Activated CD4-positive, alpha-beta memory T cell treated with anti-CD3 and anti-CD28 coated beads for 36 hours (primary cell): ENCODE data around the gene SDR39U1. TPM values are rescaled to one million over a fixed set of nuclear protein-coding genes. Genes with fewer than 3 reads are reported as not detected.
"Not testable (repeated sequence)": the region's sequence is repeated elsewhere in the genome, so short reads cannot be mapped to it uniquely, and the experiment has no call there.

Source experiments
- CTCF ChIA-PET: fragments of 350-600 bp; sonication (Branson Sonifier 250); formaldehyde crosslinking; loops from one replicate; lab custom pipeline; 2021; ENCODE audit warnings: antibody characterized with exemption, inconsistent platforms; lab: Charles Lee
- POLR2A ChIA-PET: fragments of 350-600 bp; sonication (Branson Sonifier 250); formaldehyde crosslinking; loops from one replicate; lab custom pipeline; 2021; ENCODE audit warnings: antibody characterized with exemption; lab: Charles Lee
- DNase-seq: peaks from one replicate; pipeline ENCODE4 v3.0.0-alpha.2; 2020
- H3K27ac Mint-ChIP-seq: one replicate; pipeline ENCODE4 v1.8.0; 2021; ENCODE audit warnings: mixed read lengths
- H3K27me3 Mint-ChIP-seq: one replicate; pipeline ENCODE4 v1.8.0; 2021; ENCODE audit warnings: mixed read lengths
- H3K36me3 Mint-ChIP-seq: one replicate; pipeline ENCODE4 v1.8.0; 2021; ENCODE audit warnings: mixed read lengths
- H3K4me1 Mint-ChIP-seq: one replicate; pipeline ENCODE4 v1.8.0; 2021; ENCODE audit warnings: low read depth, mixed read lengths
- H3K4me3 Mint-ChIP-seq: one replicate; pipeline ENCODE4 v1.8.0; 2021; ENCODE audit warnings: mild to moderate bottlenecking, mixed read lengths
- H3K9me3 Mint-ChIP-seq: one replicate; pipeline ENCODE4 v1.8.0; 2021; ENCODE audit warnings: mixed read lengths
- intact Hi-C: fragments of 100-400 bp; cut with micrococcal nuclease; formaldehyde crosslinking; loops from one replicate; pipeline ENCODE4 v1.15.1; 2023
- total RNA-seq, 2 experiments: library from RNA; stranded (reverse); gene quantifications; one replicate each; pipeline ENCODE4 v1.2.3, GENCODE V29; 2021

The SDR39U1 gene
- 10 to 100 TPM; 36.2 to 43.8 TPM for total RNA-seq

GRCh38 chr14:24442240-24443052 lies at the start of gene SDR39U1:
SDR39U1 (minus strand) TSS chr14:24442776; CDS start chr14:24442769, 7 bp downstream.
- Mint-ChIP-seq H3K4me3 (peak within 1 kb of the TSS; percentile 95), H3K27ac (peak within 1 kb of the TSS; percentile 99), H3K36me3 (peaks cover 32% of the 10 kb centered on the region), H3K4me1 (peaks cover 43% of the 10 kb centered on the region), H3K9me3 (no peaks in the 10 kb centered on the region), H3K27me3 (no peaks in the 10 kb centered on the region)
- DNase-seq, result peak; percentile 98
- intact Hi-C loops, result loop anchor here (1.0 to 2.0 kb wide), 8 partner anchors 11 to 328 kb away; partner anchors contain the start of genes CHMP4A, DCAF11, GMPR2 and IRF9
- CTCF ChIA-PET, result interaction anchor here (0.8 to 21.1 kb wide), 8 partner anchors 12 to 196 kb away, joined by 3 to 968 read pairs (median 6); partner anchors contain the start of genes ADCY4, CBLN3, CIDEB and KHNYN
- POLR2A ChIA-PET, result interaction anchor here (0.5 to 2.8 kb wide), 9 partner anchors 9 to 231 kb away, joined by 3 to 50 read pairs (median 4); partner anchors contain the start of genes ADCY4, CBLN3, DHRS1 and KHNYN

GRCh38 chr14:24491586-24492408 lies 49.2 kb upstream of the SDR39U1 start:
- H3K27ac Mint-ChIP-seq, intact Hi-C loops, H3K36me3 Mint-ChIP-seq, H3K4me1 Mint-ChIP-seq, H3K9me3 Mint-ChIP-seq, POLR2A ChIA-PET, DNase-seq, H3K4me3 Mint-ChIP-seq: not testable (repeated sequence)
- CTCF ChIA-PET, result interaction anchor here (0.8 kb wide), 1 partner anchor 11 kb away, joined by 3 read pairs; no protein-coding TSS in a partner anchor
- peaks cover 11% of the 10 kb centered on the region for H3K27me3 Mint-ChIP-seq

- ChIA-PET CTCF (interaction anchor here (1.2 to 2.4 kb wide), 4 partner anchors 19 to 224 kb away, joined by 3 to 12 read pairs (median 6); no protein-coding TSS in a partner anchor), POLR2A (no interaction called here)
- no peaks in the 10 kb centered on the region for H3K36me3 Mint-ChIP-seq
- H3K27ac Mint-ChIP-seq, result no peak overlapping the region
- no peak overlapping the region for H3K4me3 Mint-ChIP-seq
- peaks cover 21% of the 10 kb centered on the region for H3K4me1 Mint-ChIP-seq
- H3K27me3 Mint-ChIP-seq, result no peaks in the 10 kb centered on the region
- DNase-seq, result no peak
- intact Hi-C loops, result no loop called here
- H3K9me3 Mint-ChIP-seq, result no peaks in the 10 kb centered on the region
Measured at GRCh38 chr14:24483604-24484252, 41.2 kb upstream of the SDR39U1 start.

GRCh38 chr14:24482699-24483303 lies 40.2 kb upstream of the SDR39U1 start:
- CTCF ChIA-PET, result interaction anchor here (1.2 to 2.4 kb wide), 5 partner anchors 18 to 225 kb away, joined by 3 to 12 read pairs (median 3); no protein-coding TSS in a partner anchor
- POLR2A ChIA-PET, H3K4me3 Mint-ChIP-seq, DNase-seq, H3K27ac Mint-ChIP-seq, H3K36me3 Mint-ChIP-seq, H3K27me3 Mint-ChIP-seq, H3K9me3 Mint-ChIP-seq, intact Hi-C loops: not testable (repeated sequence)
- H3K4me1 Mint-ChIP-seq, result peaks cover 21% of the 10 kb centered on the region

GRCh38 chr14:24481622-24482324 lies 39.2 kb upstream of the SDR39U1 start:
- Mint-ChIP-seq H3K4me3 (peak overlapping the region; percentile 60), H3K27ac (no peak overlapping the region), H3K27me3 (no peaks in the 10 kb centered on the region), H3K36me3 (no peaks in the 10 kb centered on the region), H3K9me3 (no peaks in the 10 kb centered on the region), H3K4me1 (peaks cover 21% of the 10 kb centered on the region)
- intact Hi-C loops, result loop anchor here (1.0 to 2.0 kb wide), 2 partner anchors 123 to 198 kb away; no protein-coding TSS in a partner anchor
- DNase-seq, result peak; percentile 74
- ChIA-PET POLR2A (no interaction called here), CTCF (interaction anchor here (0.9 to 1.7 kb wide), 11 partner anchors 9 to 511 kb away, joined by 3 to 8 read pairs (median 4); no protein-coding TSS in a partner anchor)

GRCh38 chr14:24479999-24480398 lies 37.4 kb upstream of the SDR39U1 start:
- H3K4me1 Mint-ChIP-seq, result peaks cover 21% of the 10 kb centered on the region
- H3K27me3 Mint-ChIP-seq, H3K4me3 Mint-ChIP-seq, H3K27ac Mint-ChIP-seq, CTCF ChIA-PET, H3K9me3 Mint-ChIP-seq, H3K36me3 Mint-ChIP-seq, POLR2A ChIA-PET, DNase-seq: not testable (repeated sequence)
- intact Hi-C loops, result loop anchor here (2.0 kb wide), 1 partner anchor 125 kb away; no protein-coding TSS in a partner anchor

- Mint-ChIP-seq H3K9me3 (peaks cover 2% of the 10 kb centered on the region), H3K4me3 (no peak overlapping the region), H3K27me3 (no peaks in the 10 kb centered on the region), H3K36me3 (no peaks in the 10 kb centered on the region), H3K27ac (no peak overlapping the region), H3K4me1 (no peaks in the 10 kb centered on the region)
- ChIA-PET CTCF (no interaction called here), POLR2A (no interaction called here)
- DNase-seq, result no peak
- intact Hi-C loops, result no loop called here
Measured at GRCh38 chr14:24475261-24475660, 32.7 kb upstream of the SDR39U1 start.

- DNase-seq, result no peak
- ChIA-PET POLR2A (no interaction called here), CTCF (interaction anchor here (1.3 kb wide), 1 partner anchor 9 kb away, joined by 4 read pairs; no protein-coding TSS in a partner anchor)
- Mint-ChIP-seq H3K9me3 (peaks cover 4% of the 10 kb centered on the region), H3K4me1 (no peaks in the 10 kb centered on the region), H3K36me3 (no peaks in the 10 kb centered on the region), H3K4me3 (no peak overlapping the region), H3K27me3 (no peaks in the 10 kb centered on the region), H3K27ac (no peak overlapping the region)
- intact Hi-C loops, result no loop called here
Measured at GRCh38 chr14:24473211-24473610, 30.6 kb upstream of the SDR39U1 start.

- H3K9me3 Mint-ChIP-seq, H3K36me3 Mint-ChIP-seq, H3K27me3 Mint-ChIP-seq, H3K27ac Mint-ChIP-seq, H3K4me3 Mint-ChIP-seq, DNase-seq, intact Hi-C loops, H3K4me1 Mint-ChIP-seq, POLR2A ChIA-PET: not testable (repeated sequence)
- CTCF ChIA-PET, result interaction anchor here (2.6 kb wide), 1 partner anchor 11 kb away, joined by 8 read pairs; no protein-coding TSS in a partner anchor
Measured at GRCh38 chr14:24470450-24470849, 27.9 kb upstream of the SDR39U1 start.

GRCh38 chr14:24465805-24466204 lies 23.2 kb upstream of the SDR39U1 start:
- Mint-ChIP-seq H3K4me1 (peaks cover 25% of the 10 kb centered on the region), H3K27me3 (no peaks in the 10 kb centered on the region), H3K36me3 (no peaks in the 10 kb centered on the region), H3K9me3 (peaks cover 4% of the 10 kb centered on the region), H3K27ac (no peak overlapping the region), H3K4me3 (no peak overlapping the region)
- CTCF ChIA-PET, result no interaction called here
- POLR2A ChIA-PET, result no interaction called here
- no peak for DNase-seq
- intact Hi-C loops, result no loop called here
